ENCODE data around the gene ATP8B4. TPM values are rescaled to one million over a fixed set of nuclear protein-coding genes. Genes with fewer than 3 reads are reported as not detected.

ATP8B4 gene
- total RNA-seq, 6 experiments from 2014 or later: 4.5 to 10.1 (median 6.7) TPM

DNA sequence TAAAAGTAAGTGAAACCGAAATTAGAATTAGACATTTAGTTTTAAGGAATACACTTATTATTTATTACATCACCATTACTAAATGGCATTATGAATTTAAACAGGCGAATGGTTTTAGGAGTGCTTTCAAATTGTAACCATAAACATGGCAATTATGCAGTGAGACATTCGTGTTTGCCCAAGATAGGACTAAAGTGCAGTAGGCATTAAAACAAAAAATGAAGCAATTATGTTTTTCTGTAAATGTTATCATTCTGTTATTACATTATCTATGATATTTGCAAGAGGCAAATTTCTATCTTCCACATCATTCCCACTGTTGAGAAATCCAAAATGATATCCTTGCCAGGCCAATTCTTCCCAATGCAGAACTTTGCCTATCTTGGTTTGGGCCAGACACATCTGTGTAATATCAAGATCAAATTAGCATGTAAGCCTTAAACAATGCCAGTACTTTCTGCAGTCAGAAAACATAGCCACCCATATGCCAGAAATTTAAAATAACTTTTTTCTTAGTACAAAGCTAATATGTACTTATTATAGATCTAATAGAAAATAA is 156.9 kb downstream of the ATP8B4 start:
- no peaks in the 10 kb centered on the region for H3K36me3 ChIP-seq
- no peak for TF ChIP-seq CTCF (IDR thresholded peaks at IDR 0.05)
- TF ChIP-seq POLR2A (IDR thresholded peaks at IDR 0.05): no peak
- no peaks in the 10 kb centered on the region for H3K27me3 ChIP-seq
- no peak overlapping the region for H3K4me3 ChIP-seq
- no peaks in the 10 kb centered on the region for H3K4me1 ChIP-seq
- intact Hi-C loops (cut with DNase I): no loop called here
- no peak for ATAC-seq
- H3K27ac ChIP-seq: no peak overlapping the region
- WGBS (ENCODE audit: insufficient coverage, low coverage, low lambda C conversion rate, missing lambda C conversion rate): 79% methylated on average over 3 of the region's 3 CpGs
- H3K9me3 ChIP-seq: no peaks in the 10 kb centered on the region
- DNase-seq: no peak

- intact Hi-C loops (cut with DNase I): no loop called here
- 79% methylated on average over 2 of the region's 3 CpGs for WGBS (ENCODE audit: insufficient coverage, low coverage, low lambda C conversion rate, missing lambda C conversion rate)
- Histone ChIP-seq H3K36me3 (no peaks in the 10 kb centered on the region), H3K4me1 (no peaks in the 10 kb centered on the region), H3K27ac (no peak overlapping the region), H3K27me3 (no peaks in the 10 kb centered on the region), H3K4me3 (no peak overlapping the region), H3K9me3 (peaks cover 0 to 4% (median 0%) of the 10 kb centered on the region in 4 donors)
- TF ChIP-seq POLR2A (IDR thresholded peaks at IDR 0.05) (no peak), CTCF (IDR thresholded peaks at IDR 0.05) (no peak)
- DNase-seq (peak in 1 of 3 donors; percentile 3), ATAC-seq (no peak)
Observed at GRCh38 chr15:49953421-49953820, 165.6 kb downstream of the ATP8B4 start.

- Histone ChIP-seq H3K27me3 (no peaks in the 10 kb centered on the region), H3K36me3 (no peaks in the 10 kb centered on the region), H3K27ac (no peak overlapping the region), H3K4me1 (peaks cover 0 to 7% (median 0%) of the 10 kb centered on the region in 4 donors), H3K4me3 (no peak overlapping the region), H3K9me3 (peaks cover 0 to 4% (median 0%) of the 10 kb centered on the region in 4 donors)
- intact Hi-C loops (cut with DNase I): no loop called here
- TF ChIP-seq CTCF (IDR thresholded peaks at IDR 0.05) (no peak), POLR2A (IDR thresholded peaks at IDR 0.05) (no peak)
- DNase-seq (peak; percentile 49 to 77 (median 73)), ATAC-seq (peak; percentile 99 to 100 (median 100))
- WGBS (ENCODE audit: insufficient coverage, low coverage, low lambda C conversion rate, missing lambda C conversion rate): 55% methylated on average over 2 of the region's 2 CpGs
Observed at GRCh38 chr15:49946681-49947080, 172.4 kb downstream of the ATP8B4 start.

DNA sequence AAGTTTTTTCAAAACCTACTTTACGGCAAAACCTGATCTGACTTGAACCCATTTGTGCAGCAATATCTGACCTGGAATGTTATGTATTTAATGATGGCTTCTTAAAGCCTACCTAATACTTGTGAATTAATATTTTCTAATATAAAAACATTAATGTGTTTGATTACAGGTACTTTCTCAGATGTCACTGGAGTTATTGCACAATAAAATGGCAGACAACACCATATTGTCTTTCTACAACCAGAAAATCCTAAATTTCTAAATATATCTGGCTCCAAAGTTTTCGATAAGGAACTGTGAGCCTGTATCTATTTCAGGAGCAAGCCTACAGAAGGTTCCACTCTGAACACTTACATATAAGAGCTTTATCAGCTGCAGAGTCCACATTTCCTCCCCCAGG is 184.5 kb downstream of the ATP8B4 start:
- H3K27ac ChIP-seq: no peak overlapping the region
- no peaks in the 10 kb centered on the region for H3K36me3 ChIP-seq
- DNase-seq (no peak), ATAC-seq (no peak)
- no peak overlapping the region for H3K4me3 ChIP-seq
- 88% methylated on average over 2 of the region's 2 CpGs for WGBS (ENCODE audit: insufficient coverage, low coverage, low lambda C conversion rate, missing lambda C conversion rate)
- TF ChIP-seq POLR2A (IDR thresholded peaks at IDR 0.05): no peak
- no peak for TF ChIP-seq CTCF (IDR thresholded peaks at IDR 0.05)
- no peaks in the 10 kb centered on the region for H3K27me3 ChIP-seq
- H3K4me1 ChIP-seq: no peaks in the 10 kb centered on the region
- H3K9me3 ChIP-seq: no peaks in the 10 kb centered on the region
- intact Hi-C loops (cut with DNase I): no loop called here

All from right lobe of liver (tissue), 6 donors.